HG02884 (cell line): ENCODE data around the gene TMEM120B.
"Not testable (repeated sequence)": the region's sequence is repeated elsewhere in the genome, so short reads cannot be mapped to it uniquely, and the experiment has no call there.

Experiments used
- ATAC-seq: cut with Tn5 transposase; IDR thresholded peaks from one replicate; pipeline ENCODE4 v1.9.1; 2021; ENCODE audit warnings: mild to moderate bottlenecking, moderate library complexity; ENCODE audit not compliant: unreplicated experiment

TMEM120B gene

GRCh38 chr12:121741743-121742142 is 29.2 kb downstream of the TMEM120B start:
- ATAC-seq, result no peak

- not testable (repeated sequence) for ATAC-seq
Observed at GRCh38 chr12:121745545-121745944, 33.0 kb downstream of the TMEM120B start.

- no peak for ATAC-seq
Observed at GRCh38 chr12:121748218-121748570, 35.6 kb downstream of the TMEM120B start.

GRCh38 chr12:121748571-121749265 is 36.2 kb downstream of the TMEM120B start:
- no peak for ATAC-seq

- no peak for ATAC-seq
Observed at GRCh38 chr12:121749267-121749666, 36.7 kb downstream of the TMEM120B start.

- ATAC-seq, result no peak
Observed at GRCh38 chr12:121750507-121750955, 38.0 kb downstream of the TMEM120B start.

- ATAC-seq, result no peak
Observed at GRCh38 chr12:121751034-121751433, 38.5 kb downstream of the TMEM120B start.

GRCh38 chr12:121751749-121752351 is 39.3 kb downstream of the TMEM120B start:
- no peak for ATAC-seq

GRCh38 chr12:121753844-121754264 is 41.3 kb downstream of the TMEM120B start:
- ATAC-seq, result no peak

- ATAC-seq, result no peak
Observed at GRCh38 chr12:121754836-121755235, 42.3 kb downstream of the TMEM120B start.

GRCh38 chr12:121755591-121755990 is 43.0 kb downstream of the TMEM120B start:
- ATAC-seq, result no peak

GRCh38 chr12:121758536-121758935 is 46.0 kb downstream of the TMEM120B start:
- ATAC-seq, result not testable (repeated sequence)

- ATAC-seq, result no peak
Observed at GRCh38 chr12:121762269-121762668, 49.7 kb downstream of the TMEM120B start.

- ATAC-seq, result no peak
Observed at GRCh38 chr12:121764808-121765207, 52.3 kb downstream of the TMEM120B start.

GRCh38 chr12:121765573-121765972 is 53.0 kb downstream of the TMEM120B start:
- no peak for ATAC-seq

- ATAC-seq, result no peak
Observed at GRCh38 chr12:121766290-121767039, 53.9 kb downstream of the TMEM120B start.

GRCh38 chr12:121767525-121768016 is 55.0 kb downstream of the TMEM120B start:
- ATAC-seq, result no peak

- ATAC-seq, result no peak
Observed at GRCh38 chr12:121769297-121769830, 56.8 kb downstream of the TMEM120B start.

GRCh38 chr12:121769831-121770301 is 57.3 kb downstream of the TMEM120B start:
- ATAC-seq, result no peak

GRCh38 chr12:121770388-121770787 is 57.8 kb downstream of the TMEM120B start:
- ATAC-seq, result no peak
